ENCODE data around the gene RAI14. TPM values are rescaled to one million over a fixed set of nuclear protein-coding genes. Genes with fewer than 3 reads are reported as not detected.

The RAI14 gene
- total RNA-seq, 1 experiment from 2014 or later = 71.5 TPM

DNA sequence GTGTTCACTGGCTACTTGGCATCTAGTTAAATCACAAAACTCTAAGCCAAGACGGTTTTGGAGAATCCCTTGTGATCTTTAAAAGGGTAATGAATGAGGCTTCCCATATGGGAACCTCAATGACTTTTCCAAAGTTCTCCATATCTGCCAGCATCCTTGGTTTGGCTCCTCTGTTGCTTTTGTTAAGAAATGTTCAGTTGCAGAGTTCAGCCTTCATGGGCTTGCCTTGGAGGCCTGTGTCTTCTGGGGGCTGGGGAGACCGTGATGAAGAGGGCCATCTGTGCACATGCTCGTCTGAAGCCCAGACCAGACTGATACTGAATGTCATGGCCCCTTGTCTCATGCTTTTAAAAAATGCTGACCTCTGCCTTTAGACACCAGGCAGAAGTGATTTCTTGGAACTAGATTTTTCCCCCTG lies 84.3 kb downstream of the RAI14 start:
- DNase-seq = no peak
- Mint-ChIP-seq H3K4me1 (ENCODE audit: low read depth, unreplicated experiment) (no peaks in the 10 kb centered on the region), H3K36me3 (ENCODE audit: insufficient read depth, unreplicated experiment) (peaks cover 22% of the 10 kb centered on the region), H3K27me3 (ENCODE audit: insufficient read depth, unreplicated experiment) (no peaks in the 10 kb centered on the region), H3K4me3 (ENCODE audit: unreplicated experiment) (no peak overlapping the region), H3K9me3 (ENCODE audit: unreplicated experiment) (no peaks in the 10 kb centered on the region), H3K27ac (ENCODE audit: unreplicated experiment) (no peak overlapping the region)
- no TSS peak for BruUV-seq (replicated peaks)
- H3K9me3 ChIP-seq = no peaks in the 10 kb centered on the region
- TF ChIP-seq, protein P1, sequence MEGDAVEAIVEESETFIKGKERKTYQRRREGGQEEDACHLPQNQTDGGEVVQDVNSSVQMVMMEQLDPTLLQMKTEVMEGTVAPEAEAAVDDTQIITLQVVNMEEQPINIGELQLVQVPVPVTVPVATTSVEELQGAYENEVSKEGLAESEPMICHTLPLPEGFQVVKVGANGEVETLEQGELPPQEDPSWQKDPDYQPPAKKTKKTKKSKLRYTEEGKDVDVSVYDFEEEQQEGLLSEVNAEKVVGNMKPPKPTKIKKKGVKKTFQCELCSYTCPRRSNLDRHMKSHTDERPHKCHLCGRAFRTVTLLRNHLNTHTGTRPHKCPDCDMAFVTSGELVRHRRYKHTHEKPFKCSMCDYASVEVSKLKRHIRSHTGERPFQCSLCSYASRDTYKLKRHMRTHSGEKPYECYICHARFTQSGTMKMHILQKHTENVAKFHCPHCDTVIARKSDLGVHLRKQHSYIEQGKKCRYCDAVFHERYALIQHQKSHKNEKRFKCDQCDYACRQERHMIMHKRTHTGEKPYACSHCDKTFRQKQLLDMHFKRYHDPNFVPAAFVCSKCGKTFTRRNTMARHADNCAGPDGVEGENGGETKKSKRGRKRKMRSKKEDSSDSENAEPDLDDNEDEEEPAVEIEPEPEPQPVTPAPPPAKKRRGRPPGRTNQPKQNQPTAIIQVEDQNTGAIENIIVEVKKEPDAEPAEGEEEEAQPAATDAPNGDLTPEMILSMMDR (IDR thresholded peaks at IDR 0.05; ENCODE audit: insufficient read depth in 1 of 2, low read depth in 1 of 2, low read length in 1 of 2, severe bottlenecking in 1 of 2, unreplicated experiment in 1 of 2) = no peak
- ChIA-PET POLR2A (no interaction called here), CTCF (no interaction called here)
- intact Hi-C loops (cut with micrococcal nuclease; ENCODE audit: unreplicated experiment) = no loop called here
- H3K27me3 ChIP-seq (replicated peaks; ENCODE audit: control insufficient read depth, insufficient read depth, low read length) = no peaks in the 10 kb centered on the region
- no peak overlapping the region for H3K4me3 ChIP-seq (ENCODE audit: low read depth, low read length)
- peaks cover 5% of the 10 kb centered on the region; the same call in 1 of the 2 replicates for H3K4me1 ChIP-seq
- H3K36me3 ChIP-seq (ENCODE audit: control insufficient read depth, insufficient read depth, low read length) = no peaks in the 10 kb centered on the region

DNA sequence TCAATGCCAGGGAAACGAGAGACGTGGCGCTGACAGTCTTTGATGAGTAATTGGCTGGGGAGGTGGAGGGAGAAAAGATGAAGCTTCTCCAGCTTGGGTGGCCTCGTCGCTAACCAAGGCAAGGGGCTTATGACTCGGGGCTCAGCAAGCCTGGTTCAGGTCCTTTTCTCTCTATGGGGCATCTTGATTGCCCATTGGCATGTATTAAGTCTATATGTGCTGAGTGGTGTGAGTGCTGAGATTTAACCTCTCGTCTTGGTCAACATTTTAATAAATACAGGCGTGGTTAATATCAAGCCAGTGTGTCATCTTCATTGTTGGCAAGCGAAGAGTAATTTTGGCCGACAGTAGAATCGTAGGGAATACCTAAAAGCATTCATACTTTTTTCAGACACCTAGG lies 85.9 kb downstream of the RAI14 start:
- no peaks in the 10 kb centered on the region for H3K9me3 Mint-ChIP-seq (ENCODE audit: unreplicated experiment)

DNA sequence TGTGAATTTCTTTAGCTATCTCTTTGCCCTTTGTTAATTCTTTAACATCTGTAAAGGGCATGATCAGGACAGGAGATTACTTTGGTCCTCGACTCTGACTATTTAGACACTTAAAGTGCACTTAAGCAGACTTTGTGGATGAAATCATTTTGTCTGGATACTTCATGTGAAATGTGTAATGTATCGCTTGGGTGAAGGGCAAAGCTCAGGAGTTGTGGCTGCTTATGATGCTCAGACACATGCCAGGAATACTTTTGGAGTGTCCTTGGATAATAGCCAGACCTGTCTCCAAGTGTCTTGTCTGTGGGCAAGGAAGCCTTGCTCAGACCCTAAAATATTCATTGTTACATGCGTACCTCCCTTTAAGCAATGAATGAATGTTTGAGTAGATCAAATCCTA lies 87.8 kb downstream of the RAI14 start:
- Histone ChIP-seq H3K9me3 (no peaks in the 10 kb centered on the region), H3K4me3 (ENCODE audit: low read depth, low read length) (no peak overlapping the region), H3K36me3 (ENCODE audit: control insufficient read depth, insufficient read depth, low read length) (no peaks in the 10 kb centered on the region), H3K4me1 (no peaks in the 10 kb centered on the region), H3K27me3 (replicated peaks; ENCODE audit: control insufficient read depth, insufficient read depth, low read length) (no peaks in the 10 kb centered on the region)
- peaks cover 14% of the 10 kb centered on the region for H3K36me3 Mint-ChIP-seq (ENCODE audit: insufficient read depth, unreplicated experiment)
- no peak for DNase-seq
- no peak overlapping the region for H3K27ac Mint-ChIP-seq (ENCODE audit: unreplicated experiment)
- no peaks in the 10 kb centered on the region for H3K4me1 Mint-ChIP-seq (ENCODE audit: low read depth, unreplicated experiment)
- H3K27me3 Mint-ChIP-seq (ENCODE audit: insufficient read depth, unreplicated experiment) = no peaks in the 10 kb centered on the region
- H3K9me3 Mint-ChIP-seq (ENCODE audit: unreplicated experiment) = no peaks in the 10 kb centered on the region
- BruUV-seq (replicated peaks) = no TSS peak
- H3K4me3 Mint-ChIP-seq (ENCODE audit: unreplicated experiment) = no peak overlapping the region
- intact Hi-C loops (cut with micrococcal nuclease; ENCODE audit: unreplicated experiment) = no loop called here
- ChIA-PET POLR2A (no interaction called here), CTCF (no interaction called here)
- TF ChIP-seq, protein P1 (IDR thresholded peaks at IDR 0.05; ENCODE audit: insufficient read depth in 1 of 2, low read depth in 1 of 2, low read length in 1 of 2, severe bottlenecking in 1 of 2, unreplicated experiment in 1 of 2) = no peak

More for the DNA sequence above, 85.9 kb downstream of the RAI14 start:
- intact Hi-C loops (cut with micrococcal nuclease; ENCODE audit: unreplicated experiment) = no loop called here
- DNase-seq = no peak
- H3K27me3 ChIP-seq (replicated peaks; ENCODE audit: control insufficient read depth, insufficient read depth, low read length) = no peaks in the 10 kb centered on the region
- H3K4me1 Mint-ChIP-seq (ENCODE audit: low read depth, unreplicated experiment) = no peaks in the 10 kb centered on the region
- H3K36me3 ChIP-seq (ENCODE audit: control insufficient read depth, insufficient read depth, low read length) = no peaks in the 10 kb centered on the region
- peaks cover 19% of the 10 kb centered on the region for H3K36me3 Mint-ChIP-seq (ENCODE audit: insufficient read depth, unreplicated experiment)
- no peak overlapping the region for H3K4me3 Mint-ChIP-seq (ENCODE audit: unreplicated experiment)
- H3K27ac Mint-ChIP-seq (ENCODE audit: unreplicated experiment) = no peak overlapping the region
- H3K9me3 ChIP-seq = no peaks in the 10 kb centered on the region
- CTCF ChIA-PET = no interaction called here
- no peak overlapping the region for H3K4me3 ChIP-seq (ENCODE audit: low read depth, low read length)
- no peaks in the 10 kb centered on the region for H3K4me1 ChIP-seq
- BruUV-seq (replicated peaks) = no TSS peak
- POLR2A ChIA-PET = no interaction called here
- H3K27me3 Mint-ChIP-seq (ENCODE audit: insufficient read depth, unreplicated experiment) = no peaks in the 10 kb centered on the region
- TF ChIP-seq, protein P1 (IDR thresholded peaks at IDR 0.05; ENCODE audit: insufficient read depth in 1 of 2, low read depth in 1 of 2, low read length in 1 of 2, severe bottlenecking in 1 of 2, unreplicated experiment in 1 of 2) = no peak
